Stimulated activated CD8-positive, alpha-beta memory T cell treated with anti-CD3 and anti-CD28 coated beads, Interleukin-7, amount 100 ng/mL, for 4 hours (primary cell): ENCODE measurements around the gene CYTH4.
"Not testable (repeated sequence)": the region's sequence is repeated elsewhere in the genome, so short reads cannot be mapped to it uniquely, and the experiment has no call there.

ENCODE experiments used
- DNase-seq, 2 donors: peaks; one replicate each; pipeline ENCODE4 v3.0.0-alpha.2; 2020; ENCODE audit warnings: low read depth in 2 of 2

Gene CYTH4

DNA sequence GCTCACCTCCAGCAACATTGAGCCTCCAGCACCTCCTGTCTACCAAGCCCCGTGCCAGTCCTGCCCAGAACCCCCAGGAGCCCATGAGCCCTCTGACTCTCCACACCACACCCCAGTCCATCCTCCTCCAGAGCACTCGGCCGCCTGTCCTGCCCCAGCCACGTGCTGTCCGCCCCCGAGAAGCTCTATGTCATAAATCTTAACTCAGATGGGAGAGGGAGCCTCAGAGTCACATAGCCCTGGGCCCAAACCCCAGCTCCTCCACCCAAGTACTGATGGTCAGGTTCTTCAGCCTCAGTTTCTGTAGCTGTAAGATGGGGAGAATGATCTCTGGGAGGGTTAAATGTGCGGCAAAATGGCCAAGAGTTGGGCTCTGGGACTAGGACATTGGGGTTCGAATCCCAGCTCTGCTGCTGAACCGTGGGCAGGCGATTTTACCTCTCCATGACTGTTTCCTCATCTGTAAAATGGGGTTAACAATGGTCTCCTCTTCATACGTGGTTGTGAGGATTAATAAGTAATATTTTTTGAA lies 27.8 kb downstream of the CYTH4 start:
- DNase-seq: no peak

DNA sequence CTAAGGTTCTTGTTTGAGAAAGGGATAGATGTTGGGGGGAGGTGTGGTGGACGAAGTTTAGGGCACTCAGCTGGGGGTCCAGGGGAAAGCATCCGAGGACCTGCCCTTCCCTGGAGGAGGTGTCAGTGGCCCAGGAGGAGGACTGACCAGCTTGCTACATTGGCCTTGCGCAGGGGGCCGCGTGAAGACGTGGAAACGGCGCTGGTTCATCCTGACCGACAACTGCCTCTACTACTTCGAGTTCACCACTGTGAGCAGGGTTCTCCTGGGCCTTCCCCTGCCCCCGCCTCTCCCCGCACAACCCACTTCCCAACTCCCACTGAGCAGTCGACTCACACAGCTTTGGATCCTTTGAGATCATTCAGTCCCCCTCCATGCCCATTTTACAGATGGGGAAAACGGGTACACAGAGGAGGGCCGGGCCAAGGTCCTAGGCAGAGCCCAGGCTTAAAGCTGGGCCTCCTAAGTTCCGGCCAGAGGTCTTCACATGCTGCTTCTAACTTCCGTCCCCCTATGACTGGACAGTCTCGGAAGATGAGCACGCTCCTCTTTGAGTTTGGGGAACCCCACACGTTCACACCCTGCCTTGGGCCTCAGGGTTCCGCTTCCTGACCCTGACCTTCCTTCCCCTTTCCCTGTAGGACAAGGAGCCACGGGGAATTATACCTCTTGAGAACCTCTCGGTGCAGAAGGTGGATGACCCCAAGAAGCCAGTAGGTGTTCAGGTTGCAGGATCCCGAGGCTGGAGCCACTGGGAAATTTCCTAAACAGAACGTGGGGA lies 28.7 kb downstream of the CYTH4 start:
- no peak for DNase-seq

DNA sequence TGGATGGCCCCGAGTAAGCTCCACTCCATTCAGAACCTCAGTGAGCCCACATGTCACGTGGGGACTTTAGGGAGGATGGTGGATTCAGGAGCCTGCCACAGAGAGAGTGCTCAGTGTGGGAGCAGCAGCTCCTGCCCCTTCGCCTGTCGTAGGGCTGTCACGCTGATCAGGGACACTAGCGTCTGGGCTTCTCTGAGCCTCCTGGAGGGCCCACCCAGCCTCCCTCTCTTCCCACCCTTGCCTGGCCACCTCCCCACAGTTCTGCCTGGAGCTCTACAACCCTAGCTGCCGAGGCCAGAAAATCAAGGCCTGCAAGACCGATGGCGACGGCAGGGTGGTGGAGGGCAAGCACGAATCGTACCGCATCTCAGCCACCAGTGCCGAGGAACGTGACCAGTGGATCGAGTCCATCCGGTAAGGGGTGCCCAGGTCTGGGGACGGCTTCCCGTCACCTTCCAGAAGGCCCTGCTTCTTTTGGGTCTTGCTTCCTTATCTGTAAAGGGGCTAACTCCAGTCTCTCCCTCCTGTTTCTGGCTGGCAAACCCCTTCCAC lies 29.5 kb downstream of the CYTH4 start:
- no peak for DNase-seq

DNA sequence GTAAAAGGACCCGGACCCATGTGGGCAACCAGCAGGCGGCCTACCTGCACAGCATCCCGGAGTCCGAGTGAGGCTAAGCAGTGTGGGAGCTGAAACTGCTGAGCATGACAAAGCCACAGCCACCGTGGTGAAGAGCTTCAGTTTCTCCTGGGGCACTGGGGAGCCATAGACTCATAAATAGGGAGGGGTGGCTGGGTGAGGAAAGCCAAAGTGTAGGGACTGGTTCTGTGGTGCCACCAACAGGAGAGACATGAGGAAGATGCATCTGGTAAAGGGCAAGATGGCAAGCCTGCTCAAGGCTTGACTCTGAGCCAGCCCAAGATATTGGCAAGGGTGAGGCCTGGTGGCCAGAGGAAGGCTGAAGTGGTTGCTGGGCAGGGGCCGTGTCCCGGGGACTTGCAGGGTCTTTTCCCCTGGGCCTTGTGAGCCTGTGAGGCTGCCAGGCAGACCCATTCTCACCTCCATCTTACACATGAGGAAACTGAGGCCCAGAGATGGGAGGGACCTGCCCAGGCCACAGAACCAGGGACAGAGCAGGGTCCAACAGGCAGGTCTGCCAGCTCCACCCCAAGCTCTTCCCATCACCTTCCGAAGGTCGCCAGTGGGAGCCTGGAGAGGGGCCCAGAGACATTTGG lies 30.4 kb downstream of the CYTH4 start:
- DNase-seq: no peak

DNA sequence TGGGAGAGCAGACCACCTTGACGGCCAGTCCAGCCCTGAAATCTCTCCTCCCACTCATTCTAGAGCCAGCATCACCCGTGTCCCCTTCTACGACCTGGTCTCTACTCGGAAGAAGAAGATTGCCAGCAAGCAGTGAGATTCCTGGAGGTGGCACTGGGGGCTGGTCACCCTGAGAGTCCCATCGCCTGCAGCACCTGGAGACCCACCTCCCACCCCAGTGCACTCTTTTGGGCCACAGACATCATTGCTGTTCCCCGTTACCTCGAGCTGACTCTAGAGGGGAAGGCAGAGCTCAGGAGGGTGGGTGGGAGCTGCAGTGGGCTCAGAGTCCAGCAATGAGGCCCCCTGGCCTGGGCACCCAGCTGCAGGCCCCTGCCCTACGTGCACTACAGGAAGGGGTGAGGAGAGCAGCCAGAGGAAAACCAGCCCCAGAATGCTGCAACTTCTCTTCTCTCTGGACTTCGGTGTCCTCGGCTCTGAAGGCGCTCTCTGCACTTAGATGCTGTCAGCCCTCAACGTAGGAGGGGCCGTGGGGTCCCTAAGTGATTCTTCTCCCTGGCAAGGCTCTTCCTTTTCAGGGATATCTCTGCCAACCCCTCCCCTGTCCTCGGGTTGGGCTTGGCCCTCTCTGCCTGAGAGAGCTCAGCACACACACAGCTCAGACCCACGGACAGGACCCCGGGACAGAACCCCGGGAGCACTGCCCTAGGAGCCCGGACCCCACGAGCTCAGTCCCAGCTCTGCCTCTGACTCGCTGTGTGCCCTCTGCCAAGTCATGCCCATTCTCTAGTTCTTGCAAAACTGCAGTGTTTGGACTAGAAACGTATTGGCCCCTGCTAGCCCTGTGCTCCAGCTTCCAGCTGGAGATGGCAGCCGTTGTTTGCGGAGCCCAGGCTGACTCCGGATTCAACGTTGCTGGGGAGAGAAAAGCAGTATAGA lies 31.3 kb downstream of the CYTH4 start:
- no peak for DNase-seq

DNA sequence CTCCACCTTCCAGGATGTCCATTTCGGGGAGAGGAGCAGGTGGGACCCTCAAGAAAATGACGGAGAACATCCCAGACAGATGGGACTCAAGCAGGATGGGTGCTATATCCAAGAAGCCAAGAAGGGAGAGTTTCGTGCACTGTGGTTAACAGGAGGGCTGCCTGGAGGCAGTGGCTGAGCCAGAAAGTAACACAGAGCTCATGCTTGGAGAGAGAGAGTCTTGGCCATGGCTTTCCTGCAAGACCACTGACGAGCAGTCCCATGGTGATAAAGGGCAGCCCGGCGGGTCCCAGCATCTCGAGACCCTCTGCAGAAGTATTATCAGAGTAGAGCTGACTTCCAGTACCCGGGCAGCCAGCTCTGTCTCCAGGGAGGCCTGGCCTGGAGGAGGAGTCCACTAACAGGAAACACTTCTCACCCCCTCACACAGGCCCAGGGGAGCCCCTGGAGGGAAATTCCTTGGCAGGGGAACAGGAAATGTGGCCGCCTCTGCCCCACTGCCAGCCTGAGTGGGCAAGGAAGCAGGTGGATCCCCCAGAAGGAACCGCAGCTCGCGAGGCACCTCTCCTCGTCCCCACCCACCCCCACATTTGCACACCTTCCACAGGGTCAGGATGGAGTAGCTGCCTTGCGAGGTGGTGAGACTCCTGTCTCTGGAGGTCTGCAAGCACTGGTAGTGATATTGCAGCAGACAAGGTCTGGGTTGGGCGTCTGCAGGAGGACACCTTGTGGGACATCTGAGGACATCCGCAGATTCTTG lies 32.2 kb downstream of the CYTH4 start:
- no peak for DNase-seq

DNA sequence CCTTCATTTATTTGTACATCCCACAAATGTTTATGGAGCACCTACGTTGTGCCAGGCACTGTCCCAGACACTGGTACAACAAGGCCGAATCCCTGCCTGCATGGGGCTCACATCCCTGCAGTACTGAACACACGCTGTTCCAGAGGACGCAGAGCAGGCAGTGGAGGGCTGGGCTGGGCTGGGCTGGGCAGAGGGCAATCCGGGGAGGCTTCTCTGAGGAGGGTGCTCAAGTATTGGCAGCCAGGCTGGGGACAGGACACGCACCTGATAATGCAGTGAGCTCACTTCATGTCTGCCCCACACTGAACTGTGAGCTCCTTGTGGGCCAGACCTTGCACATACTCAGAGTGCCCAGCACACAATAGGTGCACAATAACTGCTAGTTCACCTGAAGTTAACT lies 34.1 kb downstream of the CYTH4 start:
- no peak for DNase-seq

DNA sequence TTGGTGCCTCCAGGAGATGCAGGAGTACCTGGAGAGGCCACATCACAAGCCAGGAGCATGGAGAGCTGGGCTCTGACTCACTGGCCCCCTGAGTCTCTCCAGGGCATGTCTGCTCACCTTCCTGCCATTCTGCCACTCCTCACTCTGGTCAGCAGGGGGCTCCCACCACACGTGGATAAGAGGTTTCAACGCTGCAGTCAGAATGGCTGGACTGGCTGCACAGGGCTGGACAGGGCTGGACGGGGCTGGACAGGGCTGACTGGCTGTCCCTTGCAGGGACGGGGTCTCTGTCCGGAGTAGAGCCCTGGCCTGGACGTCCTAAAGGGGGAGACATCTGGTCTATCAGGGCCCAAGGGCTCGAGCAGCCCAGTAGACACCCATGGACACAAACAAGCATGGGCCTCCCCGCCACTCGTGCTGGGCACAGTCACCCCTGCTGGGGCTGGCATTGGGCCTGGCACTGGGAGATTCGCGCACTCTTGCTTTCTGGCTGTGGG lies 34.6 kb downstream of the CYTH4 start:
- peak; percentile 54 to 55 for DNase-seq

DNA sequence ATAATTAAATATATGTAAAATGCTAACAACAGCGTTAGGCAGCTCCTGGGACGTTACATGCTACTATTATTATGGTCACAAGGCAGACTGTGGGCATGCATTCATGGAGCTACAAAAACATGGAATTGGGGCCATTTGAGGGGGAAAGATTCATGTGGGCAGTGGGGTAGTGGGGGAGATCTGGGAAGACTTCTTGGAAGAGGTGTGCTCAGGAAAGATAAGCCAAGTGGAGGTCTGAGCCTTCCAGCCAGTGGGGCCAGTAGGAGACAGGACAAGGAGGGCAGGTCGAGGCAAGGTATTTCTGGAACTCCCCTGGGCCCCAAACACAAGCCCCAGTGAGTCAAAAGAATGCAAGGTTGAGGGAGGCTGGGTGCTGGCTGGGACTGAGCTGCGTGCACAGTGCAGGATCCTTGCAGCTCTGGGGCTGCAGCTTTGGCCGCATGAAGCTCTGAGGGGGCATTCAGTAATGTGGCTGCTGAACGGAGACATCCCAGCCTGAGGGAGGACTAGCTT lies 35.4 kb downstream of the CYTH4 start:
- no peak for DNase-seq

DNA sequence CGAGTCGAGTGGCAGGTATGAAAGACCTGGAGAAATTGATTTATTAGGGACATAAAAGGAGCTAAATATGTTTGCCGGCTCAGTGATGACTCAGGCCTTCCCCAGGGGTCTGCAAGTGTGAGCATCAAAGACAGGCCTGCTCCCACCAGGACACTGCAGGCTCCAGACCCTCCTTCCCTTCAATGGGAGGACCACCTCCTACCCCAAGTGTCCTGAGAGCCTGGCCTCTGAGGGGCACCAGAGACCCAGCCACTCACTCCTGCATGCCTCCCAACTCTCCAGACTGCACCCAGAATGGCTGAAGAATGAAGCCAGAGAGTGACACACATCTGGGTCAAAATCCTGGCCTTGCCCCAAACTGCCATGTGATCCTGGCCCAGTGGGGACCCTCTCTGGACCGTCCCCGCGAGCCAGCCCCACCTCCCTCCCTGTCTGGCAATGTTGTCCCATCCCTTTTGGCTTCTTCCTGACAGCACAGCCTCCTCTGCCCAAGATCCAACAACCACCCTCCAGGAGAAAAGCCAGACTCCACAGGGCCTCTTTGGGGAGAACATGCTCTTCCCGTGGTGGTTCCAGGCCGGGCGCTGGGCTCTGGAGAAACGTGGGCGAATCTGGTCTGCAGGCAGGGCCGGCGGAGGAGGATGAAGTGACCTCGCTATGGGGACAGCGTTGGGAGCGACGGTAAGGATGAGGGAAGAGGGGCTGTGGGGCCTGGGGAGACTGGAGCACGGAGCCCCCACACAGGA lies 36.2 kb downstream of the CYTH4 start:
- DNase-seq: no peak

DNA sequence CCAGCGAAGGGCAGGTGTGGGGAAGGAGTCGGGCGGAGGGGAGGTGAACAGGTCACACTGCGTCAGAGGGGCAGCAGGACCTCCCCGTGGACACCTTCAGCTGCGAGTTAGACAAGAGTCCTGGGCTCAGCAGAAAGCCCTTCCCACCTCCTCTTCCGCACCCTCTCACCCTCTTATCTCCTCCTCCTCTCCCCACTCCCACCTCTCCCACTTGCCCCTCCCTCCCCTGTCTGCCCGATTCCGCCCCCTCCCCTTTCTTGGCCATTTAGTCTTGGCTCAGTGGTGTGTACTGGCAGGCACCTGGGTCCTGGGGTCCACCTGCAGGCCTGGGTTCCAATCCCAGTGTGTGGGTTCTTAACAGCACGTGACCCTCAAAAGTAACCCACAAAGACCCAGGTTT lies 37.2 kb downstream of the CYTH4 start:
- no peak for DNase-seq

DNA sequence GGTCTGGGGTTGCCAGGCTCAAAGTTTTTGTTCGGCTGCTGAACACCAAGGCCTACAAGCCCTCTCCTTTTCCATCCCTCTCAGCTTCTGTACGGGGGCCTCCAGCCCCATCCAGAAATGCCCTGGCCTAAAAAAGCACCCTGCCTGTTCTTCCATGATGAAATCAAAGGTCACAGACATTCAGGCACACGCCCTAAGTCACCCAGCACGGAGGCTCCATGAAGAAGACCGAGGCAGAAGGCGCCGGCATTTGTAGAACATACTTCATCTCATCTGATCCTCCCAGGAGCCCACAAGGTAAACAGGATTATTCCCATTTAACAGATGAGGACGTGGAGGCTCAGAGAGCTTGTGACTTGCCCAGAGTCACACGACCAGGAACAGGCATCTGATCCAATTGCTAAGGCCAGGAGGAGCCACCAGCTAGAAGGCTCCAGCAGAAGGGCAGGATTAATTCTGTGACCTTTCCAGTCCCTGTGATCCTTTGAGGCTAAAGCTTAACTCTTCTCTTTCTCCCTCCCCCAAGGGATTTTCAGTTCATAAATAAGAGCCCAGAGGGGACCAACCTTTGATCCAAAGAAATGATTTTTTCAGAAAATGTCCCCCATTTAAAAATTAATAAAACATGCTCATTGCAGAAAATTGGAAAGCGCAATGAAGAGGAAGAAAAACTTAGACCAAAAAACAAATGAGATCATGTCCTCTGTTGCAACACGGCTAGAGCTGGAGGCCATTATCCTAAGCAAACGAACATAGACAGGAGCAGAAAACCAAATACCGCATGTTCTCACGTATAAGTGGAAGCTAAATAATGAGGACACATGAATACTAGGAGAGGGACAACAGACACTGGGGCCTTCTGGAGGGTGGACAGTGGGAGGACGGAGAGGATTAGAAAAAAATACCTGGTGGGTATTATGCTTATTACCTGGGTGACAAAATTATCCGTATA lies 38.7 kb downstream of the CYTH4 start:
- no peak for DNase-seq

DNA sequence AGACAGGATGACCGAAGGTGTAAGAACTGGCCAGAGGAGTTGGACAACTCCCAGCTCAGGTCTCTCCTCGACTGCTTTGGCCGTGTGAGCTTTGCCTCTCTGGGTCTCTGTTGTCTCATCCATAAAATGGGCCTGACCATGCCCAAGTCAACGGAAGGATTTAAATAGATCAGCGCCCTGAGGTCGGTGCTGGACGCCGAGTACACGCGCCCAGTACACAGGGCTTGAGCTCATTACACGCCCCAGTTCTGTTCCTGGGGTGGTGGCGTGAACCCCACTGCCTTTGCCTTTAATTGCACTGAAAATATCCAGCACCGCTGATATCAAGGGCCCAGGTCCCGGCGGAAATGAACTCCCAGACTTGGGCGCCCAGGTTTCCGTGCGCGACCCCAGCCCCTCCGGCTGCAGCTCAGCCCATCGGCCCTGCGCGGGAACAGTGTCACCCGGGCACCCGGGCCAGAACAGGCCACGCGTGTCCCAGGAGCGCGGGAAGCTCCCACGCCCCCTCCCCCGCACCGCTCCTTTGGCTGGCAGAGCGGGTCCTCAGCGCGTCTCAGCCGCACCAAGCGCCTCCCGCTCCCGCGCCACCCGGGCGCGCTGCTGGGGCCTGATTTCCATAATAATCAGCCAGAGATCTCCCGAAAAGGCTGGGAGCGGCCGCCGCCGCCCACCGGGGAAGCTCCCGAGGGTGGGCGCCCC lies 42.2 kb downstream of the CYTH4 start:
- DNase-seq: no peak

DNA sequence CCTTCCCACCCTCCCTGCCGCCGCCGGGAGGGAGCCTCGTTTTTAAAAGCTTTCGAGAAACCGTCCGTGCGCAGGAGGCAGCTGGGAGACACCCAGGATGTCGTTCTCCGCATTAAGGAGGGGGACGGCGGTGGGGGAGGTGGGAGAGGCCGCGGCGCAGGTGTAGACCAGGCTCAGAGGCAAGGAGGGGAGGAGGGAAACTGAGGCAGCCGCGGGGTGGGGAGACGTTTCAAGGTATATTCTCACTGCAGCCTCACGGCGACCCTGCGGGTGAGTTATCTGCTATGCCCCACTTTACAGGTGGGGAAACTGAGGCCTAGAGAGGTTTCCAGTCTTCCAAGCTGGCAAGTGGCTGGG lies 42.7 kb downstream of the CYTH4 start:
- DNase-seq: no peak

DNA sequence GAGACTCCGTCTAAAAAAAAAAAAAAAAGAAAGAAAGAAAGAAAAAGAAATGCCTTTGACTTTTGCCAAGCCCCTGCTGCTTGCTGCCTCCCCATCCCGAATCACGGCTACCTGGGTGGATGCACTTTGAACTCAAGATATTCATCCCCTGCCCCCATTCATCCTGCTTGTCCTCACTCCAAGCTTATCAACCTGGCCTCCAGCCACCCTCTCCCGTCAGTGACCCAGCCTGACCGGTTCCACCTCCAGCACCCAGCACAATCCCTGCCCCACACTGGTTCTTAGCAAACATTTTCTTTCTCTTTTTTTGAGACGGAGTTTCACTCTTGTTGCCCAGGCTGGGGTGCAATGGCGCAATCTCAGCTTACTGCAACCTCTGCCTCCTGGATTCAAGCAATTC lies 44.4 kb downstream of the CYTH4 start:
- no peak for DNase-seq

DNA sequence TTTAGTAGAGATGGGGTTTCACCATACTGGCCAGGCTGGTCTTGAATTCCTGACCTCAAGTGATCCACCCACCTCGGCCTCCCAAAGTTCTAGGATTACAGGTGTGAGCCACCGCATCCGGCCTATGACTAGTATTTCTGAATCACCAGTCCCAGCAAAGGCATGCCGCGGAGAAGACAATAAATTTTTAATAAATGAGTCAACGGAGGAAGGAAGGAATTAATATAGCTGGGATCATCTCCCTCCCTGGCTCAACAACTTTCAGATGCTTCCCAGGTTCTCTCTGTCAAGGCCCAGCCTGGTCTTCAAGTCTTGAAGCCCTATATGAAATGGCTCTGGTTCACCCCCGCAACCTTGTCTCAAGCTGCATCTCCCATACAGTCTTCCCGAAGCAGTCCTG lies 45.7 kb downstream of the CYTH4 start:
- no peak for DNase-seq

DNA sequence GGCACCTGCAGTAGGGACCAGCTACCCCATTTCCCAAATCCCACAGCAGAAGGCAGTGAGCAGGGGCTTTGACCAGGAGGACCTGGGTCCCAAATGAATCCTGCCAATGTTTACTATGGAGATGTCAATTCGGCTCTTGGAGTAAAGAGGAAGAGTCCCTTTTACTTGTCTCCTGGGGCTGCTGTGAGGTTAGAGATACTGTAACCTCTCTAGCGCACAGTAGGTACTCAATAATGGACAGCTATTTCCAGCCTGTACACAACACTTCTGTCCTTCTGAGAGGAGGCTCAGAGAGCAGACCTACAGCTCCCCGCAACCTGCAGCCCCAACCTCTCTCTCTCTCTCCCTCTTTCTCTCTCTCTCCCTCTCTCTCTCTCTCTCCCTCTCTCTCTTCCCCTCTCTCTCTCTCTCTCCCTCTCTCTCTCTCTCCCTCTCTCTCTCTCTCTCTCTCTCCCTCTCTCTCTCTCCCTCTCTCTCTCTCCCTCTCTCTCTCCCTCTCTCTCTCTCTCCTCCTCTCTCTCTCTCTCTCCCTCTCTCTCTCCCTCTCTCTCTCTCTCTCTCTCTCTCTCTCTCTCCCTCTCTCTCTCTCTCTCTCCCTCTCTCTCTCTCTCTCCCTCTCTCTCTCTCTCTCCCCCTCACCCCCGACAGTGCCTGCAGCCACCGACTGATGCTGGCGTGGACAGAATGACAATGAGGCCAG lies 46.4 kb downstream of the CYTH4 start:
- not testable (repeated sequence) for DNase-seq
